GM19324 (cell line): ENCODE results near the gene DSTN.

Source experiments
- ATAC-seq: cut with Tn5 transposase; IDR thresholded peaks from one replicate; pipeline ENCODE4 v1.9.1; 2021; ENCODE audit warnings: mild to moderate bottlenecking, moderate library complexity; ENCODE audit not compliant: unreplicated experiment, low FRiP score

Gene DSTN

GRCh38 chr20:17610566-17611289 lies 40.9 kb downstream of the DSTN start:
- ATAC-seq = no peak

- ATAC-seq = no peak
Observed at GRCh38 chr20:17611290-17611539, 41.3 kb downstream of the DSTN start.

- no peak for ATAC-seq
Observed at GRCh38 chr20:17611540-17612286, 41.8 kb downstream of the DSTN start.

GRCh38 chr20:17612287-17612991 lies 42.6 kb downstream of the DSTN start:
- ATAC-seq = no peak

- ATAC-seq = no peak
Observed at GRCh38 chr20:17612992-17613327, 43.1 kb downstream of the DSTN start.

GRCh38 chr20:17613328-17614175 lies 43.7 kb downstream of the DSTN start:
- ATAC-seq = no peak

- no peak for ATAC-seq
Observed at GRCh38 chr20:17614176-17614811, 44.4 kb downstream of the DSTN start.

GRCh38 chr20:17614812-17615644 lies 45.2 kb downstream of the DSTN start:
- ATAC-seq = no peak

GRCh38 chr20:17615645-17616479 lies 46.0 kb downstream of the DSTN start:
- ATAC-seq = no peak

GRCh38 chr20:17616480-17617211 lies 46.8 kb downstream of the DSTN start:
- no peak for ATAC-seq

- no peak for ATAC-seq
Observed at GRCh38 chr20:17617212-17617867, 47.5 kb downstream of the DSTN start.

- no peak for ATAC-seq
Observed at GRCh38 chr20:17617868-17618672, 48.2 kb downstream of the DSTN start.

GRCh38 chr20:17618673-17619013 lies 48.8 kb downstream of the DSTN start:
- ATAC-seq = no peak

GRCh38 chr20:17619351-17620093 lies 49.6 kb downstream of the DSTN start:
- no peak for ATAC-seq

GRCh38 chr20:17620371-17621228 lies 50.7 kb downstream of the DSTN start:
- ATAC-seq = no peak
